Fibroblast of lung (primary cell): Measurements from ENCODE around the gene ZNF385B. TPM values are rescaled to one million over a fixed set of nuclear protein-coding genes. Genes with fewer than 3 reads are reported as not detected.

Experiments
- DNase-seq, 2 donors: peaks; one replicate each; pipeline versions ENCODE4 v3.0.0 to v3.0.0-alpha.2; 2010; ENCODE audit warnings: low read depth in 2 of 2
- H2AFZ ChIP-seq: 2 replicates; pipeline ENCODE4 v1.5.1; 2012; ENCODE audit warnings: low read length, control low read depth, inconsistent platforms
- H3K27ac ChIP-seq: 2 replicates; pipeline ENCODE4 v1.5.1; 2011; ENCODE audit warnings: low read length, control low read depth; ENCODE audit not compliant: insufficient read depth
- H3K27me3 ChIP-seq: 2 replicates; pipeline ENCODE4 v1.5.1; 2011; ENCODE audit warnings: mild to moderate bottlenecking, low read length; ENCODE audit not compliant: control insufficient read depth, insufficient read depth
- H3K36me3 ChIP-seq: 2 replicates; pipeline ENCODE4 v1.5.1; 2011; ENCODE audit warnings: low read length; ENCODE audit not compliant: control insufficient read depth, insufficient read depth
- H3K4me1 ChIP-seq: 2 replicates; pipeline ENCODE4 v1.5.1; 2011; ENCODE audit warnings: low read length; ENCODE audit not compliant: control insufficient read depth, insufficient read depth; ENCODE audit errors: extremely low read depth
- H3K4me2 ChIP-seq: 2 replicates; pipeline ENCODE4 v1.5.1; 2011; ENCODE audit warnings: low read length, control low read depth; ENCODE audit not compliant: insufficient read depth; ENCODE audit errors: extremely low read depth
- H3K4me3 ChIP-seq, 4 experiments: fragments of 200-600 bp in 1 of 4; sonication (generic) in 1 of 4; replicated peaks in 1 of 4; 2 replicates each; pipeline ENCODE4 v1.5.1; 2011 to 2016; ENCODE audit warnings: low read length in 4 of 4, low read depth in 3 of 4, mild to moderate bottlenecking in 3 of 4, control low read depth in 2 of 4, inconsistent platforms in 1 of 4, mixed read lengths in 1 of 4; ENCODE audit not compliant: insufficient read depth in 1 of 4; ENCODE audit errors: control extremely low read depth in 1 of 4
- H3K79me2 ChIP-seq: 2 replicates; pipeline ENCODE4 v1.5.1; 2012; ENCODE audit warnings: mild to moderate bottlenecking, low read length, inconsistent platforms; ENCODE audit not compliant: control insufficient read depth, insufficient read depth
- H3K9ac ChIP-seq: 2 replicates; pipeline ENCODE4 v1.5.1; 2011; ENCODE audit warnings: mild to moderate bottlenecking, low read length, control low read depth; ENCODE audit not compliant: insufficient read depth
- H3K9me3 ChIP-seq: 2 replicates; pipeline ENCODE4 v1.5.1; 2012; ENCODE audit warnings: low read depth, low read length; ENCODE audit not compliant: control insufficient read depth, insufficient read depth
- H4K20me1 ChIP-seq: 2 replicates; pipeline ENCODE4 v1.5.1; 2011; ENCODE audit warnings: low read length; ENCODE audit not compliant: control insufficient read depth, insufficient read depth; ENCODE audit errors: extremely low read depth
- CTCF ChIP-seq, 2 donors: IDR thresholded peaks in 1 of 2; conservative IDR thresholded peaks in 1 of 2; 1 replicate in 1 of 2; 2 replicates in 1 of 2; pipeline ENCODE4 v1.5.1; 2011 to 2012; ENCODE audit warnings: low read length in 2 of 2, control low read depth in 1 of 2, inconsistent platforms in 1 of 2, low read depth in 1 of 2, mild to moderate bottlenecking in 1 of 2
- EZH2 ChIP-seq: IDR thresholded peaks from 2 replicates; pipeline ENCODE4 v1.5.1; 2012; ENCODE audit warnings: low read length, control low read depth, mild to moderate bottlenecking; ENCODE audit errors: missing control alignments
- polyA plus RNA-seq, 2 donors: library from polyadenylated mRNA; depleted of rRNA in 1 of 2; stranded (reverse) in 1 of 2; unstranded in 1 of 2; fragments of >200 nt; gene quantifications; 2 replicates each; pipeline ENCODE4 v1.2.1, GENCODE V29; 2011 to 2012; ENCODE audit warnings: missing spikeins in 1 of 2
- total RNA-seq: library from RNA; depleted of rRNA; stranded (reverse); fragments of >200 nt; gene quantifications from 2 replicates; pipeline ENCODE4 v1.2.1, GENCODE V29; 2014

ZNF385B gene
- total and polyA plus RNA-seq, 2 donors (not counting 1 experiment from before 2014, with no cell fraction given): 0.06 TPM; not detected in 1

GRCh38 chr2:179626261-179626660, 235.2 kb downstream of the ZNF385B start:
- TF ChIP-seq EZH2 (no peak), CTCF (conservative IDR thresholded peaks at IDR 0.05 in 1 of 2, IDR thresholded peaks at IDR 0.05 in 1 of 2; ENCODE audit: low read depth in 1 of 2, low read length in 2 of 2) (no peak)
- Histone ChIP-seq H3K4me1 (no peaks in the 10 kb centered on the region), H3K27me3 (no peaks in the 10 kb centered on the region), H4K20me1 (no peaks in the 10 kb centered on the region), H3K9me3 (no peaks in the 10 kb centered on the region), H3K27ac (no peak overlapping the region), H3K9ac (no peak overlapping the region), H2AFZ (no peak overlapping the region), H3K4me3 (no peak overlapping the region), H3K79me2 (no peaks in the 10 kb centered on the region), H3K36me3 (no peaks in the 10 kb centered on the region), H3K4me2 (no peak overlapping the region)
- DNase-seq: no peak

- H3K4me3 ChIP-seq: no peak overlapping the region
- DNase-seq: no peak
- no peak overlapping the region for H3K27ac ChIP-seq
- no peaks in the 10 kb centered on the region for H4K20me1 ChIP-seq
- H3K9ac ChIP-seq: no peak overlapping the region
- TF ChIP-seq EZH2 (no peak), CTCF (conservative IDR thresholded peaks at IDR 0.05 in 1 of 2, IDR thresholded peaks at IDR 0.05 in 1 of 2; ENCODE audit: low read depth in 1 of 2, low read length in 2 of 2) (no peak)
- no peaks in the 10 kb centered on the region for H3K4me1 ChIP-seq
- no peak overlapping the region for H3K4me2 ChIP-seq
- H3K36me3 ChIP-seq: no peaks in the 10 kb centered on the region
- H3K79me2 ChIP-seq: no peaks in the 10 kb centered on the region
- H3K27me3 ChIP-seq: no peaks in the 10 kb centered on the region
- H3K9me3 ChIP-seq: no peaks in the 10 kb centered on the region
- no peak overlapping the region for H2AFZ ChIP-seq
These were observed 238.6 kb downstream of the ZNF385B start for GRCh38 chr2:179622635-179623300.

GRCh38 chr2:179622112-179622511, 239.3 kb downstream of the ZNF385B start:
- Histone ChIP-seq H3K9ac (no peak overlapping the region), H3K4me3 (no peak overlapping the region), H3K27ac (no peak overlapping the region), H4K20me1 (no peaks in the 10 kb centered on the region), H3K9me3 (no peaks in the 10 kb centered on the region), H2AFZ (no peak overlapping the region), H3K4me2 (no peak overlapping the region), H3K36me3 (no peaks in the 10 kb centered on the region), H3K79me2 (no peaks in the 10 kb centered on the region), H3K27me3 (no peaks in the 10 kb centered on the region), H3K4me1 (no peaks in the 10 kb centered on the region)
- peak in 1 of 2 donors; percentile 24 for DNase-seq
- TF ChIP-seq CTCF (conservative IDR thresholded peaks at IDR 0.05 in 1 of 2, IDR thresholded peaks at IDR 0.05 in 1 of 2; ENCODE audit: low read depth in 1 of 2, low read length in 2 of 2): no peak
- TF ChIP-seq EZH2: no peak
